K562 (cell line): Measurements from ENCODE around the gene TXN. TPM values are rescaled to one million over a fixed set of nuclear protein-coding genes. Genes with fewer than 3 reads are reported as not detected.

Experiments
- COPS2 ChIP-seq: fragments of 450-650 bp; conservative IDR thresholded peaks from 2 replicates; pipeline ENCODE4 v1.6.1; 2016; ENCODE audit warnings: mild to moderate bottlenecking, moderate library complexity
- JUND ChIP-seq, 2 experiments: IDR thresholded peaks; 2 replicates in 1 of 2; 3 replicates in 1 of 2; pipeline ENCODE4 v1.6.1; 2011; ENCODE audit warnings: borderline replicate concordance in 2 of 2, low read depth in 2 of 2, low read length in 2 of 2, improper control_type of control experiment in 1 of 2, missing biosample characterization in 1 of 2, missing genetic modification characterization in 1 of 2, missing genetic modification reagents in 1 of 2
- NCOR1 ChIP-seq: fragments of 450-650 bp; IDR thresholded peaks from 2 replicates; pipeline ENCODE4 v1.6.1; 2016; ENCODE audit warnings: mild to moderate bottlenecking, moderate library complexity
- RERE ChIP-seq: sonication (generic); formaldehyde crosslinking; IDR thresholded peaks from 2 replicates; pipeline ENCODE4 v1.8.0; 2023; ENCODE audit warnings: missing genetic modification reagents, mild to moderate bottlenecking, borderline replicate concordance
- SP1 ChIP-seq: sonication (generic); formaldehyde crosslinking; IDR thresholded peaks from 2 replicates; pipeline ENCODE4 v1.8.1; 2022; ENCODE audit warnings: mild to moderate bottlenecking, missing genetic modification reagents
- TAF9B ChIP-seq: fragments of 450-650 bp; IDR thresholded peaks from 2 replicates; pipeline ENCODE4 v1.6.1; 2018; ENCODE audit warnings: mild to moderate bottlenecking; ENCODE audit not compliant: partially characterized antibody
- TCF7L2 ChIP-seq: fragments of 150-350 bp; IDR thresholded peaks from 2 replicates; pipeline ENCODE4 v1.6.1; 2016; ENCODE audit warnings: low read depth, mild to moderate bottlenecking, low read length, moderate library complexity
- ZNF12 ChIP-seq: sonication (generic); formaldehyde crosslinking; IDR thresholded peaks from 2 replicates; pipeline ENCODE4 v1.4.0; 2020; ENCODE audit warnings: mild to moderate bottlenecking, missing genetic modification reagents
- polyA plus RNA-seq, 8 experiments: library from polyadenylated mRNA; depleted of rRNA in 4 of 8; stranded (reverse) in 5 of 8; unstranded in 3 of 8; fragments of >200 nt; fragmentation: Nextera tagmentation in 2 of 8; fragmentation: Illumina TruSeq in 1 of 8; extraction: Ambion mirVana in 2 of 8; extraction: Trizol in 1 of 8; gene quantifications; 2 replicates each; pipeline versions ENCODE4 v1.2.1 to v1.2.3, GENCODE V29; 2011 to 2014; ENCODE audit warnings: inconsistent platforms in 1 of 8, missing spikeins in 1 of 8
- total RNA-seq, 7 experiments: library from RNA; depleted of rRNA in 6 of 7; stranded (reverse); fragments of >200 nt in 6 of 7; fragmentation: Illumina TruSeq in 2 of 7; extraction: Trizol in 2 of 7; gene quantifications; 2 replicates each; pipeline versions ENCODE4 v1.2.1 to v1.2.3, GENCODE V29; 2011 to 2021; ENCODE audit warnings: low replicate concordance in 1 of 7
- TF ChIP-seq, protein P1 (sequence below): IDR thresholded peaks from 3 replicates; pipeline ENCODE4 v1.6.1; 2011; ENCODE audit warnings: borderline replicate concordance, mild to moderate bottlenecking; ENCODE audit not compliant: insufficient read length, insufficient read depth

TXN gene
- total and polyA plus RNA-seq, 9 of the 15 experiments (the other 6 are each of a cell fraction or from before 2014, with no cell fraction given) = 272 to 1,596 (median 514) TPM

- TF ChIP-seq JUND (IDR thresholded peaks at IDR 0.05; ENCODE audit: borderline replicate concordance, low read depth, low read length) = peak; percentile 48
- peak; percentile 31; the same call in 1 of the 3 replicates for TF ChIP-seq JUND (tag; IDR thresholded peaks at IDR 0.05; ENCODE audit: borderline replicate concordance, low read depth, low read length)
- no peak for TF ChIP-seq TCF7L2
- TF ChIP-seq RERE (CRISPR knock-in tag) = no peak
- no peak for TF ChIP-seq COPS2
- TF ChIP-seq SP1 = 0 out of 2 replicates have a peak, but pooled peaks have one; percentile 20
- TF ChIP-seq ZNF12 = no peak
- TF ChIP-seq, protein P1, sequence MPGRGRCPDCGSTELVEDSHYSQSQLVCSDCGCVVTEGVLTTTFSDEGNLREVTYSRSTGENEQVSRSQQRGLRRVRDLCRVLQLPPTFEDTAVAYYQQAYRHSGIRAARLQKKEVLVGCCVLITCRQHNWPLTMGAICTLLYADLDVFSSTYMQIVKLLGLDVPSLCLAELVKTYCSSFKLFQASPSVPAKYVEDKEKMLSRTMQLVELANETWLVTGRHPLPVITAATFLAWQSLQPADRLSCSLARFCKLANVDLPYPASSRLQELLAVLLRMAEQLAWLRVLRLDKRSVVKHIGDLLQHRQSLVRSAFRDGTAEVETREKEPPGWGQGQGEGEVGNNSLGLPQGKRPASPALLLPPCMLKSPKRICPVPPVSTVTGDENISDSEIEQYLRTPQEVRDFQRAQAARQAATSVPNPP = no peak
- peak; percentile 13 for TF ChIP-seq TAF9B
- no peak for TF ChIP-seq NCOR1
- TF ChIP-seq, all 486 proteins: peak for 15
These were observed 1.6 kb upstream of the TXN start (continued) for GRCh38 chr9:110257956-110258355.
